GM12874 (cell line): ENCODE data around the gene OR6C1.

ENCODE experiments used
- TF ChIP-seq, protein P1 (sequence below): IDR thresholded peaks from 2 replicates; pipeline ENCODE4 v1.5.1; 2011; ENCODE audit warnings: low read depth, mild to moderate bottlenecking, control low read depth, low read length, moderate library complexity; ENCODE audit not compliant: insufficient read depth

The OR6C1 gene

GRCh38 chr12:55362675-55363074 lies 48.5 kb downstream of the OR6C1 start, which contains the start of gene OR6C75:
TSS of gene OR6C75 (plus strand) at chr12:55362975. CDS start at chr12:55365111, 2,136 bp downstream.
- TF ChIP-seq, protein P1, sequence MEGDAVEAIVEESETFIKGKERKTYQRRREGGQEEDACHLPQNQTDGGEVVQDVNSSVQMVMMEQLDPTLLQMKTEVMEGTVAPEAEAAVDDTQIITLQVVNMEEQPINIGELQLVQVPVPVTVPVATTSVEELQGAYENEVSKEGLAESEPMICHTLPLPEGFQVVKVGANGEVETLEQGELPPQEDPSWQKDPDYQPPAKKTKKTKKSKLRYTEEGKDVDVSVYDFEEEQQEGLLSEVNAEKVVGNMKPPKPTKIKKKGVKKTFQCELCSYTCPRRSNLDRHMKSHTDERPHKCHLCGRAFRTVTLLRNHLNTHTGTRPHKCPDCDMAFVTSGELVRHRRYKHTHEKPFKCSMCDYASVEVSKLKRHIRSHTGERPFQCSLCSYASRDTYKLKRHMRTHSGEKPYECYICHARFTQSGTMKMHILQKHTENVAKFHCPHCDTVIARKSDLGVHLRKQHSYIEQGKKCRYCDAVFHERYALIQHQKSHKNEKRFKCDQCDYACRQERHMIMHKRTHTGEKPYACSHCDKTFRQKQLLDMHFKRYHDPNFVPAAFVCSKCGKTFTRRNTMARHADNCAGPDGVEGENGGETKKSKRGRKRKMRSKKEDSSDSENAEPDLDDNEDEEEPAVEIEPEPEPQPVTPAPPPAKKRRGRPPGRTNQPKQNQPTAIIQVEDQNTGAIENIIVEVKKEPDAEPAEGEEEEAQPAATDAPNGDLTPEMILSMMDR: no peak

DNA sequence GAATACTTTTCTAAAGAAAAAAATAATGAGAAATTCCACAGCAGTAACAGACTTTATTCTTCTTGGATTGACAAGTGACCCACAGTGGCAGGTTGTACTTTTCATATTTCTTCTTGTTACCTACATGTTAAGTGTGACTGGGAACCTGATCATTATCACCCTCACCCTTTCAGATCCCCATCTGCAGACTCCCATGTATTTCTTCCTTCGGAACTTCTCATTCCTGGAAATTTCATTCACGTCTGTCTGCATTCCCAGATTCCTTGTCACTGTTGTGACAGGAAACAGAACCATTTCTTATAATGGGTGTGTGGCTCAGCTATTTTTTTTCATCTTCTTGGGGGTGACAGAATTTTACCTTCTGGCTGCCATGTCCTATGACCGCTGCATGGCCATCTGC lies 50.9 kb downstream of the OR6C1 start:
- TF ChIP-seq, protein P1: no peak
